Right ventricle myocardium inferior (tissue), 1 donor: Measurements from ENCODE around the gene GRHL1. TPM values are rescaled to one million over a fixed set of nuclear protein-coding genes. Genes with fewer than 3 reads are reported as not detected.
A peak's percentile ranks its signal among the peaks of the same experiment; 100 is the strongest.
"Not testable (repeated sequence)": the region's sequence is repeated elsewhere in the genome, so short reads cannot be mapped to it uniquely, and the experiment has no call there.

Source experiments
- ATAC-seq: fragments of 200-7000 bp; cut with Tn5 transposase; one replicate; pipeline ENCODE4 v1.9.1; 2020; ENCODE audit warnings: mild to moderate bottlenecking, moderate library complexity
- DNase-seq: peaks from one replicate; pipeline ENCODE4 v3.0.0; 2021; ENCODE audit errors: missing footprints
- intact Hi-C: fragments of 100-400 bp; cut with DNase I; formaldehyde crosslinking; loops from one replicate; pipeline ENCODE4 v1.11.0; 2022
- long read RNA-seq: library from polyadenylated mRNA; unstranded; transcript quantifications from one replicate; pipeline ENCODE4 v2.0.0, GENCODE V29; 2021
- total RNA-seq: library from RNA; stranded (reverse); fragmentation: NEBNext Ultra II Directional; extraction: Animal tissue kit (Norgen Biotek cat#: 25700); gene quantifications from one replicate; pipeline ENCODE4 v1.2.1, GENCODE V29; 2021
- donor health status: DM: no; HTN: yes; CAD: no; lungs with severe emphysema.

Gene GRHL1, protein sequence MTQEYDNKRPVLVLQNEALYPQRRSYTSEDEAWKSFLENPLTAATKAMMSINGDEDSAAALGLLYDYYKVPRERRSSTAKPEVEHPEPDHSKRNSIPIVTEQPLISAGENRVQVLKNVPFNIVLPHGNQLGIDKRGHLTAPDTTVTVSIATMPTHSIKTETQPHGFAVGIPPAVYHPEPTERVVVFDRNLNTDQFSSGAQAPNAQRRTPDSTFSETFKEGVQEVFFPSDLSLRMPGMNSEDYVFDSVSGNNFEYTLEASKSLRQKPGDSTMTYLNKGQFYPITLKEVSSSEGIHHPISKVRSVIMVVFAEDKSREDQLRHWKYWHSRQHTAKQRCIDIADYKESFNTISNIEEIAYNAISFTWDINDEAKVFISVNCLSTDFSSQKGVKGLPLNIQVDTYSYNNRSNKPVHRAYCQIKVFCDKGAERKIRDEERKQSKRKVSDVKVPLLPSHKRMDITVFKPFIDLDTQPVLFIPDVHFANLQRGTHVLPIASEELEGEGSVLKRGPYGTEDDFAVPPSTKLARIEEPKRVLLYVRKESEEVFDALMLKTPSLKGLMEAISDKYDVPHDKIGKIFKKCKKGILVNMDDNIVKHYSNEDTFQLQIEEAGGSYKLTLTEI
- total RNA-seq = 0.81 TPM
- long read RNA-seq = 0 reads

GRCh38 chr2:9951522-9952285, at the start of gene GRHL1:
Gene GRHL1 (plus strand): TSS chr2:9951693. CDS start chr2:9951834, 141 bp downstream.
- intact Hi-C loops = loop anchor here (5.0 kb wide), 1 partner anchor 109 kb away; the partner anchor contains the start of gene TAF1B

GRCh38 chr2:9905413-9905812, 46.1 kb upstream of the GRHL1 start:
- no peak for DNase-seq
- intact Hi-C loops = no loop called here

More at GRCh38 chr2:9951522-9952285, at the start of gene GRHL1:
- peak; percentile 96 for DNase-seq
- ATAC-seq = peak; percentile 98

DNA sequence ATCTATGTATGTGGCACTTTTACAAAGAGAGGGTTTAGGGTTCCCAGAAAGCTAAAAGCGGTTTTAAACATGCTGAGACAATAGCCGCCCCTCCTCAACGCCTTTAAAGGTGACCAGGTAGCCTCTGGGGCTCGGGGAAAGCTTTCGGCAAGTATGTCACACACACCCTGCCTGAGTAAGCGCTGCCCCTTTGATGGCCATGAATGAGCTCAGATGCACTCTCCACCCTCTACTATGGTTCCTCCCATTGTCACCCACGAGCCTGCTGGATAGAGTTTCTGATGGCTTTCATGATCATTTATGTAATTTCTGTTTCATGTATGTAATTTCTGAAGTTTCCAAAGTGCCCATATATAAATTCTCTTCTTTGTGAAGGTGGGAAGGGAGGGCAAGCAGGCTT, 44.1 kb upstream of the GRHL1 start:
- DNase-seq = no peak
- intact Hi-C loops = no loop called here
- no peak for ATAC-seq

More at GRCh38 chr2:9905413-9905812, 46.1 kb upstream of the GRHL1 start:
- no peak for ATAC-seq

- DNase-seq (no peak), ATAC-seq (no peak)
- intact Hi-C loops = no loop called here
Observed at GRCh38 chr2:9908639-9909038, 42.9 kb upstream of the GRHL1 start.

GRCh38 chr2:9909106-9909505, 42.4 kb upstream of the GRHL1 start:
- intact Hi-C loops = no loop called here
- ATAC-seq = no peak
- no peak for DNase-seq

DNA sequence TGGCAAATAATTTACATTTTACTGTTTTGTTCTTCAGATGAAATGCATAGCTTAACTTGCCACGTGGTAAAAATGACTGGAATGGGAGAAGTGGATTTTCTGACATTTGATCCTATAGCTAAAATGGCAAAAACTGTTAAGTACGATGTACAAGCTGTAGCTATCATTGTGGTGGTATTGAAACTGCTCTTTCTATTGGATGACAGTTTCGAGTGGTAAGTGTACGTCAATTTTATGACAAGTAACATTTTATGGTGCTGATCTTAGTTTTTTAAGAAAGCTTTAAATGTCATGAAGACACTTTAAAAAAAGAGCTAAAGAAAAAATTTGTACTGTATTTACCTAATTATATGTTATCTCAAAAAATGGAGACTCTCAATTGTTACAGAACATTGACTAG, 40.8 kb upstream of the GRHL1 start:
- ATAC-seq = no peak
- DNase-seq = no peak
- intact Hi-C loops = no loop called here

- intact Hi-C loops = no loop called here
- DNase-seq (no peak), ATAC-seq (no peak)
Observed at GRCh38 chr2:9912468-9912867, 39.0 kb upstream of the GRHL1 start.

- ATAC-seq = no peak
Observed at GRCh38 chr2:9914384-9915065, 37.0 kb upstream of the GRHL1 start.

DNA sequence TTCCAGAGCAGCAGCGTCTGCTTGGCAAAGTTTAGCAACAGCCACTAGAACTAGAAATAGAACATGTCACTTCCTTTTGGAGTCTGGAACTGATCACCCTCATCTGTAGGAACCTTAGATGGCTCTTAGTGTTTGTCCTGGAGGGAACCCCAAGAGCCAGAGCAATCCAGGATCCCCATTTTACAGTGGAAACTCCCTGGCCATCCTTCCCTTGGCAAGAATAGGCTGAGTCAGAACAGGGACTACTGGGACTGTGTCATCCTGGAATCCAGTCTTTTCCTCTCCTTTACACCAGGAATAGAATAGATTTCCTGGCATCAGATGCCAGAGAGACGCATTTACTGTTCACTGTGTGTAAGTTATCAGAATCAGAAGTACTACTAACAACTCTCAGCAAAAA, 33.2 kb upstream of the GRHL1 start:
- DNase-seq = no peak

More at GRCh38 chr2:9914384-9915065, 37.0 kb upstream of the GRHL1 start:
- intact Hi-C loops = no loop called here
- DNase-seq = peak; percentile 21

DNA sequence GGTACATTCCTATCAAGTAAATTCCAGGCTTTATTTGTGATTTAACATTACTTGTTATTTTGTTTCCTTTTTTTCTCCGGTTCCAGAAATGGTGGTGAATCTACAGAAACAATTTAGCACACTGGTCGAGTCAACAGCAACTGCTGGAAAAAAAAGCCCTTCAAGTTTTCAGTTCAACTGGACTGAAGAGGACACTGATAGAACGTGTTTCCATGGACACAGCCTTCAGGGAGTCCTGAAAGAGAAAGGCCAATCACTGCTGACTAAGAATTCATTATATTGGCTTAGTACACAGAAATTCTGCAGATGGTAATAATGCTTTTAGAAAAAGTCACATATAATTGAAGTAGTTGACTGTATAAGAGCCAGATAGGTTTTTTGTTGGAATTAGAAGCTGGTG, 32.0 kb upstream of the GRHL1 start:
- DNase-seq = no peak
- ATAC-seq = no peak
- intact Hi-C loops = no loop called here

More for the DNA sequence above, 33.2 kb upstream of the GRHL1 start:
- ATAC-seq = peak; percentile 67
- intact Hi-C loops = no loop called here

DNA sequence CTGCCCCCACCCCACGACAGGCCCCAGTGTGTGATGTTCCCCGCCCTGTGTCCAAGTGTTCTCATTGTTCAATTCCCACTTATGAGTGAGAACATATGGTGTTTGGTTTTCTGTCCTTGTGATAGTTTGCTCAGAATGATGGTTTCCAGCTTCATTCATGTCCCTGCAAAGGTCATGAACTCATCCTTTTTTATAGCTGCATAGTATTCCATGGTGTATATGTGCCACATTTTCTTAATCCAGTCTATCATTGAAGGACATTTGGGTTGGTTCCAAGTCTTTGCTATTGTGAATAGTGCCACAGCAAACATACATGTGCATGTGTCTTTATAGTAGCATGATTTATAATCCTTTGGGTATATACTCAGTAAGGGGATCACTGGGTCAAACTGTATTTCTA, 24.5 kb upstream of the GRHL1 start:
- DNase-seq, intact Hi-C loops: not testable (repeated sequence)

GRCh38 chr2:9937258-9937657, 14.2 kb upstream of the GRHL1 start:
- DNase-seq (no peak), ATAC-seq (no peak)
- intact Hi-C loops = no loop called here

More for the DNA sequence above, 24.5 kb upstream of the GRHL1 start:
- not testable (repeated sequence) for ATAC-seq

- no peak for ATAC-seq
- no peak for DNase-seq
- intact Hi-C loops = no loop called here
Observed at GRCh38 chr2:9937968-9938367, 13.5 kb upstream of the GRHL1 start.

- ATAC-seq (no peak), DNase-seq (no peak)
- intact Hi-C loops = no loop called here
Observed at GRCh38 chr2:9939587-9940485, 11.7 kb upstream of the GRHL1 start.

GRCh38 chr2:9941196-9941995, 10.1 kb upstream of the GRHL1 start:
- DNase-seq (no peak), ATAC-seq (no peak)
- intact Hi-C loops = no loop called here

DNA sequence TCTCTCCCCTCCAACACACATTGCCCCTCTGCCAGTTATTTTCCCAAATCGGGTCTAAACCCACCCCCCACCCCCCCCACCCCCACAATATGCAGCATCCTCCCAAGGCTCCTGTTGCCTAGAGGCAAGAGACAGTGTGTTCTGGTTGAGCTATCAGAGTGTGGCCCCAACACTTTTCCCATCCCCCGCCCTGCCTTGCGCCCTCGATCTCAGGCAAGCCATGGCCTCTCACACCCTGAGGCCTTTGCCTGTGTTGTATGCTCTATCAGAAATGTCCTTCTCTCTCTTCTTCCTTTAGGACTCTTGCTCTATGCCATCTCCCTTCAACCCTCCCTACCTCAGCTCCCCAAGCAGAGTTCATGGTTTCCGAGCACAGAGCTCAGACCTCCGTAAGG, 9.5 kb upstream of the GRHL1 start:
- no peak for DNase-seq
- ATAC-seq = no peak
- intact Hi-C loops = no loop called here

DNA sequence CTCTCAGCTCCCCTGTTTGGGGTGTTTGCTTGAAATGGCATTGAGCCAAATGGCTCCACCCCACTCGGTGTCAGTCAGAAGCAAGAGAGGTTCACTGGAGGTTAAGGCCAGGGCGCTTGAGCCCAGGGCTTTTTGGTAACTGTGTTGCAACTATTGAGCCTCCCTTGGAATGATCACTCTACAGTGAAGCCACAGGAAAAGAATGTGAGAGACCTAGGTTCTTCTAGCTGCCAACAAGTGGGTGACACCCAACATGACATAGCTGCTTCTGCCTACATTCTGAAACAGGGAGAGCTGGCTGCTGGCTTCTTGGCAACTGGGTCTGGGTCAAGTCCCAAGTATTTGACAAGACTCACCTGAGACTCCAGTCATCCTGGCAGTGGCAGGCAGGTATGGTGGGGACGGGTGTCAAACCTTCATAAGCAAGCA, 7.1 kb upstream of the GRHL1 start:
- DNase-seq = no peak
- ATAC-seq = no peak
- intact Hi-C loops = no loop called here
